HG03045 (cell line): ENCODE results near the gene SPINT4.
"Not testable (repeated sequence)": the region's sequence is repeated elsewhere in the genome, so short reads cannot be mapped to it uniquely, and the experiment has no call there.

ENCODE experiments used
- ATAC-seq: cut with Tn5 transposase; IDR thresholded peaks from one replicate; pipeline ENCODE4 v1.9.1; 2021; ENCODE audit warnings: mild to moderate bottlenecking, moderate library complexity; ENCODE audit not compliant: unreplicated experiment

Gene SPINT4

GRCh38 chr20:45764618-45765282 is 42.6 kb downstream of the SPINT4 start:
- not testable (repeated sequence) for ATAC-seq

GRCh38 chr20:45765307-45765875 is 43.2 kb downstream of the SPINT4 start:
- ATAC-seq = no peak

GRCh38 chr20:45765980-45766379 is 43.8 kb downstream of the SPINT4 start:
- ATAC-seq = no peak

- ATAC-seq = no peak
Measured at GRCh38 chr20:45768479-45768878, 46.3 kb downstream of the SPINT4 start.

- ATAC-seq = no peak
Measured at GRCh38 chr20:45771182-45771759, 49.1 kb downstream of the SPINT4 start.

GRCh38 chr20:45772693-45773092 is 50.5 kb downstream of the SPINT4 start:
- no peak for ATAC-seq

GRCh38 chr20:45774945-45775344 is 52.8 kb downstream of the SPINT4 start:
- ATAC-seq = no peak

- no peak for ATAC-seq
Measured at GRCh38 chr20:45775411-45775810, 53.3 kb downstream of the SPINT4 start.
